ENCODE data around the gene SPATA46.

Gene SPATA46

DNA sequence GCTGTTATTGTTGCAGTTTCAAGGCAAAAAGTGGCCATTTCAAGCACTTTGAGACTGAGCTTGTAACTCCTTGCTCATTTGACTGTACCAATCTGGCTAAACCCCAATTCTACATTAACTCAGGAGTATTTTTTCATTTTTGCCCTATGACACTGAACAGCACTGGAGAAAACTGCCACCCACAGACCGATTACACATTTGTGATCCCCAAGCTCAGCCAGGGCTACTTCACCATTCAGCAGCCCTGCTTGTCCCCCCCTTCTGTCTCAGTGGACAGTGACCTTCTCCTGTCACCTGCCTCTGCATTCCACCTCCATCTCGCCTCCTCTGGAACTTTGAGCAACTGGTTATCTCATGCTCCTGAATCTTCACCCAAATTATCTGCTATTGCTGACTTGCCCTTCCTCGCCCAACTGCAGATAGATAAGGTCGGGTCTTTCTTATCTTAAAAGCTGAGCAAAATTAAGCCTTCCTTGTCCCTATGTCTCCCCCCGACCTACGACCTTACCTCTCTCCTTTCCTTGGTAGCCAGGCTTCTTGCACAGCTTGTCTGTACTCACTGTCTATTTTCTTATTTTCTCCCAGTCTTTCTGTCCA is 25.3 kb downstream of the SPATA46 start:
- peak; percentile 39 for DNase-seq

DNA sequence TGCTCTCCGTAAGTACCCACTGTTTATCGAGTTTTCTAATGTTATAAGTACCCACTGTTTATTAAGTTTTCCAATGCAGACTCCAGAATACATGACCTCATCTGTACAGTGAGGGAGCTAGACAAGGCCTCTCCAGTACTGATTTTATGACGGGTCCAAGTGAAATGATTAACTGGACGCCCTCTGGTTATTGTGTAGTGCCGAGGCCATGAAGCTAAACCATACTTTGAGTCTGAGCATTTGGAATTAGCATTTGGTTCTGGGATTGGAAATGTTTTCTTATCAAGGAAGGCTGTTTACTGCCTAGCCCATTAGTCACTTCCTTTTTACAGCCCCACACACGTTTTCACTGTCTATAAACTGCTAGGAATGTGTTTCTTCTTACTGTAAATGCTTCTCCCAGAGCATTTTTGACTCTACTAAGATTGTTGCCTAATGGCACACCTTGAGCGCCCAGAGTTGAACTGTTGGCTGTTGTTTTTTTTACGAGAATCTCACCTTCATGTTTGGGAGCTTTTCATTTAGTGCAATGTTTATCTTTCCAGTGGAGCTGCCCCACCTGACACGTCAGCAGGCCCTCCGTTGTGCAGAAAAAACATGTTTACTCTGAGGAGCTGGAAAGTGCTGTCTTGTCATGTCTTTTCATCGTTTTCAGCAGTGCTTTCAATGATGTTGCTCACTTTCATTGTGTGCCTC is 26.9 kb downstream of the SPATA46 start:
- DNase-seq = peak; percentile 26

DNA sequence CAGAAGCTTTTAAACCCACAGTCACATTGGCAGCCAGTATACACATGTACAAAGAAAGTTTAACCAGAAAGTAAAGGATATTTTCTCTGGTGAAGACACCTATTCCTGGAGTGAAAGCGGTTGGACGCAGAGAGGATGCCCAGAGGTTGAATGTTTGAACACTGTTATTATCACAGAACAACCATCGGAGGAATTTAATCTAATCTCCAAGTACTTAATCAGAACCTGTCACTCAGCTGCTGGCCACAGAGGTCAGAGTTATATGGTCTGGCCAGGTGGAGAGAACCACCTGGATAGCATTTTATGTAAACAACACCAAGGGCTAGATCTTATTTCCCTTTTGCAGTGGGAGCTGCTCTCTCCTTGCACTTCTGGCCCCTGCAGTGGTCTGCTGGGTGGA is 29.4 kb downstream of the SPATA46 start:
- DNase-seq = no peak

- DNase-seq = peak; percentile 27
Observed at GRCh38 chr1:162343470-162343869, 33.2 kb downstream of the SPATA46 start.

DNA sequence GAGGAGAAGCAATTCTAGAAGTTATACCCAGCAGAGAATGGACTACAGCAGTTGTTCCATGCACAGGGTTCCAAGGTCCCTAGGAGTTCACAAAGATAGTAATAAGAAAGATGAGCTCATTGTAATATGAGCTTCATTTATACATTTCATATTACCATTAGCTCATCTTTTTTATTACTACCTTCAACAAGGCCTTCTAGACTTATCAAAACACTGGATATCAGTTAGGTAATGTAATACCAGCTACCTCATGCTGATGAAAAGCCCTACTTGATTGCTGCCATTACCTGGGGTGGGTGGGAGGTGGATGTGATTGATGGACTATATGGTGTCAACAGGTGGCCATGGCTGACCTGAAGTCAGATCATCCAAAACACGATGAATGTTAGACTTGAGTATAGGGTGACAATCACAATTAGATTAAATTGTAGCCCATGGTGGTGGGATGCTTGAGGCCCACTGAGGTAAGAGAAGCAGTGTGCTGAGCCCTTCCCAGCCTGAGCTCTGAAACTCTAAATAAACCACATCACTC is 34.1 kb downstream of the SPATA46 start:
- DNase-seq = no peak

GRCh38 chr1:162336621-162337285 is 39.9 kb downstream of the SPATA46 start:
- no peak for DNase-seq

GRCh38 chr1:162335126-162335525 is 41.5 kb downstream of the SPATA46 start:
- no peak for DNase-seq

DNA sequence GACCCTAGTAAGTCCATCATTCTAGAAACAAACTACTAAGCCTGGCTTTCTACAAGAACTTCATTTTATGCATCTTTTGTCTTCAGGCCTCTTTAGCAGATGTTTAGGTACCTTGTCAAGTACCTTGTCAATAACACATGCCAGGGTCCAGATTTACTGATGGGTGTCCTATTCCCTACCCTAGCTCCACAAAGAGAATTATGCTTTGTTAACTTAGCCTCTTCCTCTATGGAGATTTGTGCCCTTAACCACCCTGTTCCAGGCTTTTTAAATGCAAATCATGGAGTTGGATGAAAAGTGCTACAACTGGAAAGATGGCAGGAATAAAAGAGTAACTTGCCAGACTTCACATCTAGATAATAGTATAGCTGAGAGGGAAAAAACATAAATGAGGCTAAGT is 42.7 kb downstream of the SPATA46 start:
- no peak for DNase-seq

- DNase-seq = no peak
Observed at GRCh38 chr1:162329826-162330225, 46.8 kb downstream of the SPATA46 start.

- no peak for DNase-seq
Observed at GRCh38 chr1:162328512-162328911, 48.1 kb downstream of the SPATA46 start.

- no peak for DNase-seq
Observed at GRCh38 chr1:162327788-162328165, 48.9 kb downstream of the SPATA46 start.

- DNase-seq = no peak
Observed at GRCh38 chr1:162327144-162327787, 49.4 kb downstream of the SPATA46 start.

DNA sequence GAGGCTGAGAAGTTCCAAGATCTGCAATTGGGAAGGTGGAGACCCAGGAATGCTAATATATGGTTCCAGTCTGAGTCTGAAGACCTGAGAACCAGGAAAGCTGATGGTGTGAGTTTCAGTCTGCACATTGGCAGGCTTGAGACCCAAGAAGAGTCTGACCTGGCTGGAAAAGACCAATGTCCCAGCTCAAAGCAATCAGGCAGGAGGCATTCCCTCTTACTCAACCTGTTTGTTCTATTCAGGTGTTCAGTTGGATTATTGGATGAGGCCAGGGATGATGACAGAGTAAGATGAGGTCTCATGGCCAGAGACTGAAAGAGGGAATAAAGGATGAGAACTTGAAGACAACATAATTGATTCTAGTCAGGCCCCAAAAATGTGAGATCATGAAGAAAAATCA is 50.1 kb downstream of the SPATA46 start:
- no peak for DNase-seq

DNA sequence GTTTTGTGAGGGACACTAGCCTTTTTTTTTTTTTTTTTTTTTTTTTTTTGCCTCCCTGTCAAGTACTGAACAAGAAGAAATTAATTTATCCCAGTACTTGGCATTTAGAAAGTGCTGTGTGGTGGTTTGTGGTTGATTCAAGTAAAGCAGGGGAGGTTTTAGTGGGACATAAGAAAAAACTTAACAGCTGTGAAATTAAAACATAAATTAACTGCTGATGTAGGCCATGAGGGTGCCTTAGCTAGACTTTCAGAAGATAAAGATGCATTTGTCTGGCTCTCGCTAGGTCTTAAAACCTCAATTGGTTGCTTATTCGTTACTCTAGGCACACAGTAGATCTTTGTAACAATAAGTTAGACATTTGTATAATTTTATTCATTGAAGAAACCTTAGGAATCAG is 52.3 kb downstream of the SPATA46 start:
- no peak for DNase-seq
